Testis (tissue), 2 donors: Measurements from ENCODE around the gene DYNAP.

Experiments
- CTCF ChIP-seq, 3 experiments: fragments of 450-650 bp in 2 of 3; fragments of 200-600 bp in 1 of 3; sonication (generic) in 1 of 3; IDR thresholded peaks; one replicate each; pipeline ENCODE4 v1.5.1; 2016 to 2019; ENCODE audit warnings: antibody characterized with exemption in 3 of 3, mild to moderate bottlenecking in 2 of 3, moderate library complexity in 1 of 3
- POLR2A ChIP-seq: fragments of 450-650 bp; IDR thresholded peaks from one replicate; pipeline ENCODE4 v1.6.1; 2017; ENCODE audit warnings: antibody characterized with exemption, mild to moderate bottlenecking, moderate library complexity

DNA sequence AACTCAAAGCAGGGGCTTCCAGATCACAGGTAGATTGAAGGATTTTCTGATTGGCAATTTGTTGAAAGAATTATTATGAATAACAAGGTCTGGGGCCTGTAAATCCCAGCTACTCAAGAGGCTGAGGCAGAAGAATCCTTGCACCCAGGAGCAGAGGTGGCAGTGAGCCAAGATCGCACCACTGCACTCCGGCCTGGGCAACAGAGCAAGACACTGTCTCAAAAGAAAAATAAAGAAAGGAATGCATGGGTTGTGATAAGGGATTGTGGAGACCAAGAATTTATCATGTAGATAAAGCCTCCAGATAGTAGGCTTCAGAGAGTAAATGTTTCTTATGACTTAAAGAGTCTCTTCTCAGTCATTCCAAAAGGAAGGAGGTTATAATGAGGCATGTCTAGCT is 35.8 kb upstream of the DYNAP start:
- TF ChIP-seq CTCF (IDR thresholded peaks at IDR 0.05) (no peak), POLR2A (no peak)
